ENCODE measurements around the gene ARHGAP32.

The ARHGAP32 gene

DNA sequence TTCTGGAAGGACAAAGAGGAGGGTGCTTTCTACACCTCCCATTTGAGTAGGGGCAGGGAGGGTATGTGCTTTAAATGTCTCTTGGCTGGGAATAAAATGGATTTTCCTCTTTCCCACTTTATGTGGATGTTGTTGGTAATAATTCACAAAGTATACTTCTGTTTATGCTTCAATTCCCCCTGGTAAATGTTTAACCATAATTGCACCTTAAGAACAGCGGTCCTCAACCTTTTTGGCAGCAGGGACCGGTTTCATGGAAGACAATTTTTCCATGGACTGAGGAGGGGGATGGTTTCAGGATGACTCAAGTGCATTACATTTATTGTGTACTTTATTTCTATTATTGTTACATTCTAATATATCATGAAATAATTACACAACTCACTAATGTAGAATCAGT lies 245.5 kb downstream of the ARHGAP32 start:
- Histone ChIP-seq H3K27ac (ENCODE audit: low read depth, low read length) (no peak overlapping the region), H3K9me2 (replicated peaks; ENCODE audit: insufficient read depth, low read length) (no peaks in the 10 kb centered on the region), H3K9me3 (ENCODE audit: insufficient read depth, low read length) (no peaks in the 10 kb centered on the region), H2AFZ (ENCODE audit: low read depth, low read length, severe bottlenecking) (no peak overlapping the region), H3K27me3 (ENCODE audit: low read length) (no peaks in the 10 kb centered on the region), H3K4me2 (ENCODE audit: low read depth, low read length, poor library complexity, severe bottlenecking) (no peak overlapping the region), H3K79me2 (ENCODE audit: insufficient read depth, low read length) (no peaks in the 10 kb centered on the region), H3K36me3 (ENCODE audit: low read length) (no peaks in the 10 kb centered on the region), H4K20me1 (ENCODE audit: low read depth, low read length) (no peaks in the 10 kb centered on the region), H3K9ac (ENCODE audit: low read length) (no peak overlapping the region), H3K4me3 (ENCODE audit: insufficient read depth, low read length, poor library complexity, severe bottlenecking) (no peak overlapping the region), H3F3A (ENCODE audit: insufficient read depth) (no peaks in the 10 kb centered on the region)
- TF ChIP-seq, protein P1, sequence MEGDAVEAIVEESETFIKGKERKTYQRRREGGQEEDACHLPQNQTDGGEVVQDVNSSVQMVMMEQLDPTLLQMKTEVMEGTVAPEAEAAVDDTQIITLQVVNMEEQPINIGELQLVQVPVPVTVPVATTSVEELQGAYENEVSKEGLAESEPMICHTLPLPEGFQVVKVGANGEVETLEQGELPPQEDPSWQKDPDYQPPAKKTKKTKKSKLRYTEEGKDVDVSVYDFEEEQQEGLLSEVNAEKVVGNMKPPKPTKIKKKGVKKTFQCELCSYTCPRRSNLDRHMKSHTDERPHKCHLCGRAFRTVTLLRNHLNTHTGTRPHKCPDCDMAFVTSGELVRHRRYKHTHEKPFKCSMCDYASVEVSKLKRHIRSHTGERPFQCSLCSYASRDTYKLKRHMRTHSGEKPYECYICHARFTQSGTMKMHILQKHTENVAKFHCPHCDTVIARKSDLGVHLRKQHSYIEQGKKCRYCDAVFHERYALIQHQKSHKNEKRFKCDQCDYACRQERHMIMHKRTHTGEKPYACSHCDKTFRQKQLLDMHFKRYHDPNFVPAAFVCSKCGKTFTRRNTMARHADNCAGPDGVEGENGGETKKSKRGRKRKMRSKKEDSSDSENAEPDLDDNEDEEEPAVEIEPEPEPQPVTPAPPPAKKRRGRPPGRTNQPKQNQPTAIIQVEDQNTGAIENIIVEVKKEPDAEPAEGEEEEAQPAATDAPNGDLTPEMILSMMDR (IDR thresholded peaks at IDR 0.05; ENCODE audit: insufficient read depth, low read length, poor library complexity, severe bottlenecking), result no peak
- no peak for TF ChIP-seq EZH2phosphoT487 (conservative IDR thresholded peaks at IDR 0.05; ENCODE audit: low read length)

DNA sequence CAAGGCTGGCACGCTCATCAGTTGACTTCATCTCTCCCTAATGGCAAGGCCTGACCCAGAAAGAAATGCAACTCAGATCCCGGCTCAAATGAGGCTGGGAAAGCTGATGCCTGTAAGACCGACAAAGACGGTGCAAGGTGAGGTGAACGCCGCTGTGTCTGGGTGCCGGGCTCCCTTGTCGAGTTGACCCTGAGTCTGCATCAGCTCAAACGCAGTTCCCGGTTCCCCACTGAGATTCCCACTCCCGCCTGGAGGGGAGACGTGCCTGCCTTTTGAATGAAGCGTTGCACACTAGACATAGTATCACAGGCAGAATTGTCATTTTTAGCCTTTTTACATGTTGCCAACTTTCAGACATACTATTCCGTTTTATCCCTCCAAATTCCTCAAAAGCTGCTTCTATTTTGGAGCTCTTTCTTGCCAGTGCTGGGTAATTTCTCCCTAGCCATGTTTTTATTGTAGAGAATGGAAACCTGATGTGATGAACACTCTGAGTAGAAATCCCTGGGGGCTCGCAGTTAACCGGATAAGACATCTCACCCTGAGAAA lies 248.6 kb downstream of the ARHGAP32 start:
- TF ChIP-seq EZH2phosphoT487 (conservative IDR thresholded peaks at IDR 0.05; ENCODE audit: low read length), result no peak
- TF ChIP-seq, protein P1 (IDR thresholded peaks at IDR 0.05; ENCODE audit: insufficient read depth, low read length, poor library complexity, severe bottlenecking), result no peak
- Histone ChIP-seq H2AFZ (ENCODE audit: low read depth, low read length, severe bottlenecking) (no peak overlapping the region), H3K9me3 (ENCODE audit: insufficient read depth, low read length) (no peaks in the 10 kb centered on the region), H4K20me1 (ENCODE audit: low read depth, low read length) (no peaks in the 10 kb centered on the region), H3K9me2 (replicated peaks; ENCODE audit: insufficient read depth, low read length) (no peaks in the 10 kb centered on the region), H3K4me3 (ENCODE audit: insufficient read depth, low read length, poor library complexity, severe bottlenecking) (no peak overlapping the region), H3K27ac (ENCODE audit: low read depth, low read length) (no peak overlapping the region), H3F3A (ENCODE audit: insufficient read depth) (no peaks in the 10 kb centered on the region), H3K36me3 (ENCODE audit: low read length) (no peaks in the 10 kb centered on the region), H3K79me2 (ENCODE audit: insufficient read depth, low read length) (no peaks in the 10 kb centered on the region), H3K27me3 (ENCODE audit: low read length) (no peaks in the 10 kb centered on the region), H3K9ac (ENCODE audit: low read length) (no peak overlapping the region), H3K4me2 (ENCODE audit: low read depth, low read length, poor library complexity, severe bottlenecking) (no peak overlapping the region)

DNA sequence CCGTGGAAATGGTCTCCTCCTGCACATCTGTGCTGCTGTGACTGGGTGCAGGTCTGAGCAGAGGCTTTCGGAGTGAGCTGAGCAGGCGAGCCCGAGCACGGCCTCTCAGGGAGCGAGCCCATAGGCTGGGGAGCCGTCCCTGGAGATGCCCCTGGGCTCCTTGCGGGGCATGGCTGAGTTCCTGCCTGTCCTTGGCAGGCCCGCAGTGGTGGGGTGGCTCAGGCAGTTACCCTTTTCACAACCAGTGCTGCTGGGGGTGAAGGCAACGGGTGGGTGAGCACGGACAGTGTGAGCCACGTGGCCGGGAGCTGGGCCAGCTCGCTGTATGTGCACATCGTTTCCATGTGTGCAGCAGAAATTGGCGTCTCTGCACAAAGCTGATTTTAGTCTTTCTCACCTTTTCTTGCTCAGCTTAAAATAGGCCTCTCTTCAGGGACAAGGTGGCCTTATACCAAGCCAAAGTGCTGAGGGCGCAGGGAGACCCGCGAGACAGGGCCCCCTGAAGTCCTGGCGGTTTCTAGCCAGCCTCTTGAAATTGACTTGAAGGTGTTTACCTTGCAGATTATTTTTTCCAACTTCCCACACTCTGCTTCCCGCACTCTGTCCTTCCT lies 249.2 kb downstream of the ARHGAP32 start, which contains the start of gene TP53AIP1:
TSS of gene TP53AIP1 (minus strand) at position 55 of the 611 bp plus-strand sequence. CDS start 5,053 bp downstream, outside the sequence.
- no peak within 1 kb of the TSS for H3K9ac ChIP-seq (ENCODE audit: low read length)
- no peak within 1 kb of the TSS for H2AFZ ChIP-seq (ENCODE audit: low read depth, low read length, severe bottlenecking)
- H3F3A ChIP-seq (ENCODE audit: insufficient read depth), result no peaks in the 10 kb centered on the region
- TF ChIP-seq, protein P1 (IDR thresholded peaks at IDR 0.05; ENCODE audit: insufficient read depth, low read length, poor library complexity, severe bottlenecking), result no peak
- no peak for TF ChIP-seq EZH2phosphoT487 (conservative IDR thresholded peaks at IDR 0.05; ENCODE audit: low read length)
- no peaks in the 10 kb centered on the region for H4K20me1 ChIP-seq (ENCODE audit: low read depth, low read length)
- no peaks in the 10 kb centered on the region for H3K9me3 ChIP-seq (ENCODE audit: insufficient read depth, low read length)
- H3K79me2 ChIP-seq (ENCODE audit: insufficient read depth, low read length), result no peaks in the 10 kb centered on the region
- H3K27ac ChIP-seq (ENCODE audit: low read depth, low read length), result no peak within 1 kb of the TSS
- no peaks in the 10 kb centered on the region for H3K27me3 ChIP-seq (ENCODE audit: low read length)
- no peaks in the 10 kb centered on the region for H3K36me3 ChIP-seq (ENCODE audit: low read length)
- no peaks in the 10 kb centered on the region for H3K9me2 ChIP-seq (replicated peaks; ENCODE audit: insufficient read depth, low read length)
- H3K4me3 ChIP-seq (ENCODE audit: insufficient read depth, low read length, poor library complexity, severe bottlenecking), result no peak within 1 kb of the TSS
- no peak within 1 kb of the TSS for H3K4me2 ChIP-seq (ENCODE audit: low read depth, low read length, poor library complexity, severe bottlenecking)
